CD4-positive, alpha-beta T cell treated with Interferon gamma for 1 hour (primary cell): ENCODE data around the gene ENDOV.

Source experiments
- DNase-seq: peaks from one replicate; pipeline ENCODE4 v3.0.0-alpha.2; 2020

ENDOV gene

DNA sequence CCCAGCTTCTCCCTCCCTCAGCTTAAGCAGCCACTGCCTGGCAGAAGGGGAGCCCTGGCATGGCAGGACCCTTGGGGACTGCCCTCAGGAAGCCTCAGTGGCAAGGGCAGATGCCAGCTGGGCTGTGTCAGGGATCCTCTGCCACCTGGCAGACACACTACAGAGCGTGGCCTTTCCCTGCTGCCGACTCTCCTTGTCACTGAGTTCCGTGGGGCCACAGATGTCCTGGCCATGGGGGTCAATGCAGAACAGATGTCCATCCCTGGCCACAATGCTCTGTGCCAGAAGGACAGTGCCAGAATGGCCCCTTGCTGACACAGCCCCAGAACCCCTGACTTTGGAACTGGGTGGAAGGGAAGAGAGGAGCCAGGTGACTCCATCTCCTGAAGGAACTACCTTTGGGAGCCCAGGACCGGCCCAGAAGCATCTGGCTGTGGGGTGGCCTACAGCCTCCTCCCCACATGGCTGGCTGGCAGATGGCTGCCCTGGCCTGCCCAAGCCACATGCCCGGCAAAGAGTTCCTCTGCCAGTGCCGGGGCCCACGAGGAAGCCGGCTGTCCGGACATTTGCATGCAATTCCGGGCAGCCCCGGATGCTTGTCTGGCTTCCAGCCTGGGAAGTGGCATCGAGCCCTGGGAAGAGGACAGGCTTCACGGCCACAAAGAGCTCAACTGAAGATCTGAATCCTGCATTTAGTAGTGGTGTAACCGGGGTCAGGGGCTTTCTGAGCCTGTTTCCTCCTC lies 37.4 kb downstream of the ENDOV start:
- DNase-seq = no peak

DNA sequence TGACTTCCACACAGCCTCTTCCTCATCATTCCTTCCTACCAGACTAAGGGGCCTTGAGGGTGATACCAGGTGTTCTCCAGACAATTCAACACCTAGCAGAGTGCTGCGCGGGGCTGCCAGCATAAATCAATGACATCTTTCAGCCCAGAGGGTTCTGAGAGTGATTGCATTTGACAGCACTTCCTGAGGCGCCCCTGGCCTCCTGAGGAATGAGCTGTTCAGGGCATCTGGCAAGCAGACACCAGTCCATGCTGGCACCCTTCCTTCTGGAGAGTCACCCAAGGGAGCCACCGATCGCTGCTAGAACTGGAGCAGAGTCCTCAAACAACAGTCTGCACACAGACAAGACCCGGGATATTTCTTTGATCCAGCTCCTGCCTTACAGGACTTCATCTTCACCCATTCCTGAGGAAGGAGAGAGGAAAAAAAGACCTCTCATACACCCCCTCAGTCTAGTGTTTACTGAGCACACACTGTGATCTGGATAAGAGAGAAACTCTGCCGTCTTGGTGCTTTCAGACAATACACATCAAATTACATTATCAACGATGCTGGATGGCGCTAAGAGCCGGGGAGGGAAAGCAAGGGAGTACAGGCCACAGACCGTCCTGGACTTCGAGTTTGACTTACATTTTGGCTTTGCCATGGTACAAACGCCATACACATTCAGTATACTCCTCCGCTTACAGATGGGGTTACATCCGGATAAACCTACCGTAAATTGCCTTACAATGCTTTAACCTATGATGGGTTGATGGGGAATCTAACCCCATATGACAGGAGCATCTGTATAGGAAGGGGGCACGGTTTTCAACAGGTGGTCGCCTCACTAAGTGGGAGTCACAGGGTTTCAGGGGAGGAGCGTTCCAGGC lies 38.4 kb downstream of the ENDOV start:
- DNase-seq = no peak

DNA sequence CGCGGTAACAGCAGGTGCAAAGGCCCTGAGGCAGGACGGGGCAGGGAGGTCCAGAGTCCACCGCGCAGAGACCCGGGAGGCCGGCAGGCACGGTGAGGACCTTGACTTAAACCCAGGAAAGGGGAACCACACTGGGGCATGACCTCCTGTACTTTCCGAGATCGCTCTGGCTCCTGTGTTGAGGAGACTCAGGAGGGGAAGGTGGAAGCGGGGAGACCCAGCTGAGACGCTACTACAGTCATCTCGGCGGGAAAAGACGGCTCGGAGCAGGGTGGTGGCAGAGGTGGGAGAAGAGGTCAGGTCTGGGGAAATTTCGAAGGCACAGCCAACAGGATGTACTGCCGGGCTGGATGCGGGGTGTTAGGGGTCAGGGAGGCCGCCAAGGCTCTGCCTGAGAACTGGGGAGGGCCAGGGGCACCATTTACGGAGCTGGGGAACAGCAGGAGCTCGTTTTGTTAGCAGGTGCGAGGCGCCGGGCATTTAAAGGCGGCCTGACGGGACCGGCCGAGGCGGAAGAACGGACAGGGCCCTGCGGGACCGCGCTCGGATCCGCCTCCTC lies 39.1 kb downstream of the ENDOV start:
- DNase-seq = no peak

DNA sequence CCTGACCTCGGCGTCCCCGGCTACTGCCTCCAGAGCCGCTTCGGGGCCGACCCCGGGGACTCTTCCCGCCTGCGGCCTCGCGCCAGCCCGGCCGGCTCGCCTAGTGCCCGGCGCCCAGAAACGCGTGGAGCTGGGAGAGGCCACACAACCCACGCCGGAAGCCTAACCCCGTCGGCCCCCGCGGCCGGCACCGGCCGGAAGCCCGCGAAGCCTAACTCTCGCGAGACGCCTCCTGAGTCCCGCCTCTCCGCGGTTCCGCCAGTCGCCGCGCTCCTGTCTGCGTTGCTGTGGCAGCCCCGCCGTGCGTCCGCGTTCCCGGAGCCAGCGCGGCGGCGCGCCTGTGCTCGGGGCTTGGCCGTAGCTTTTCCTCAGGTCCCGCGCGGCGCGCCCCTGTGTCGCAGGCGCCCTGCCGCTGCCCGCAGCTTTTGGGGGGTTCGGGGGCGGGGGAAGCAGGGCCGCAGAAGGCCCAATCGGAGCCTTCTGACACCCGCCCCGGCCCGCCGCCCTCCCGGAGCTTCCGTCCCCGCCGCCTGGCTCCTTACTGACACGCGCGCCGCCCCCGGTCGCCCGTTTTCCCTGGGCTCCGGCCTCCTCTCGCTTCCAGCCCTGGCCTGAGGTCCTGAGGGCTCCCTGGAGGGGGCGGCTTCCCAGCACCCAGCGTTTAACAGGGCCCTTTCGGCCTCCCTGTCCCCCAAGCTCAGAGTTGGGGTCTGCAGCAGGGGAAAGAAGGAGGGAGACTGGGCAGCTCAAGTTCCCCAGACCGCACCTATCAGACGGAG lies 39.8 kb downstream of the ENDOV start:
- DNase-seq = peak; percentile 95

DNA sequence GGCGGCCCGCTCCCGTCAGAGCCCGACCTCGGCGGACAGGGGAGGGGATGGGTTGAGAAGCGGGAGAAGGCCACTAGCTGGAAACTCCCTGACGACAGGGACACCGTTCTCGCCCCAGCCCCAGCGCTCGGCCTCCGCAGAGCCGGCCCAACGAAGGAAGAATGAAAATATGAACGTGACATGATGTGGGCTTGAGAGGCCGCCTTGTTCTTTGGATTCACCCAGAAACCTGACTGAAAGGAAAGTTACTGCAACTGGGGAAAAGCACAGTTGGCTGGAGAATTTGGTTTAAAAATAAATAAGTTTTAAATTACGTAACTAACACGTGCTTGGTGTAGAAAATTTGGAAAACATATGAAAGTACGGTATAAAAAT lies 40.4 kb downstream of the ENDOV start:
- peak; percentile 54 for DNase-seq

DNA sequence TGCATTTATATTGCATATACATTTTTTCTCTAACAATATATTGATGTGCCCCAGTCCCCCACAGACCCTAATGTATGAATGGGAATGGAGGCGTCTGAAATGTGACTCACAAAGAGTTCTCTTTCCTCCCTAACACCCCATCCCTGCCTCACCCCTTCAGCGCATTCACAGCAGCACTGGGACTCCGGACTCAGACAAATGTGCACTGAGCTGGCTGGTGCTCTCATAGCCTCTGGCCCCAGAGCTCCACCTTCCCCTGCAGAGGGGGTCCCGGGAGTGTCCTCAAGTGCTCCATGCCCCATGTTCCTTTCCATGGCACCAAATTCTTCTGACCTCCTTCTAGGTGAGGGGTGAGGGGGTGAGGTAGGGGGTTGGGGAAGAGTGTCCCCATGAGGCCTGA lies 40.8 kb downstream of the ENDOV start:
- no peak for DNase-seq

DNA sequence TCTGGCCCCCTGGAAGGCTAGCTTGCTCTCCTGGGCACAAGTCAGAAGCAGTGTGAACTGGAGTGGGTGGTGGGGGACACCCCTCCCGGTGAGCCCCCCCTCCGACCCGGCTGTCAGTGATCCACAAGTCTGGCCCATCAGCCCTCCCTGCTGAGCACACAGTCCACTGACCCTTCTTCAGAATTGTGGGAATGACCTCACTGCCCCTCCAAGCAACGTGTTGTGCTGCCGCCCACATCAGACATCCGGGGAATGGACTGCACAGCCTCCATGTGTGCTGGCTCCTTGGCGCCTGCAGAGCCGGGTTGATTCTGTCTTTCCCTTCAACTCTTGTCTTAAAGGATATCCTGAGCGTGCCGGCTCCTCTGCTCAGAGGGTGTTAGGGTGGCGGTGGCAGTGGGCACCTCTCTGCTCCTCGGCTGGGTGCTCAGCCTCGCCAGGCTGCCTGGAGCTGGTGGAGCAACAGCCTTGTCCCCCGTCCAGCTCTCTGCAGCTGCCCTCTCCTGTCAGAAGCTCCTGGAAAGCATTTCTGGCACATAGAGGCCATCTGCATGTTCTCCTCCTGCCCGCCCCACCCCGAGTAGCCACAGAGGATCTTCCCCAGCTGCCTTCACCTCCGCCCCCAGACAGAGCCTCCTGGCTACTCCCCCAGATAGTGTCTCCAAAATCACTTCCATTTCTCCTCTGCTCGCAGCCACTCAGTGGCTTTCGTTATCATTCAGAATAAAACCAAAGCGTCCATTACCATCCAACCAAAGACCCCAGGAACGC lies 41.7 kb downstream of the ENDOV start:
- no peak for DNase-seq

DNA sequence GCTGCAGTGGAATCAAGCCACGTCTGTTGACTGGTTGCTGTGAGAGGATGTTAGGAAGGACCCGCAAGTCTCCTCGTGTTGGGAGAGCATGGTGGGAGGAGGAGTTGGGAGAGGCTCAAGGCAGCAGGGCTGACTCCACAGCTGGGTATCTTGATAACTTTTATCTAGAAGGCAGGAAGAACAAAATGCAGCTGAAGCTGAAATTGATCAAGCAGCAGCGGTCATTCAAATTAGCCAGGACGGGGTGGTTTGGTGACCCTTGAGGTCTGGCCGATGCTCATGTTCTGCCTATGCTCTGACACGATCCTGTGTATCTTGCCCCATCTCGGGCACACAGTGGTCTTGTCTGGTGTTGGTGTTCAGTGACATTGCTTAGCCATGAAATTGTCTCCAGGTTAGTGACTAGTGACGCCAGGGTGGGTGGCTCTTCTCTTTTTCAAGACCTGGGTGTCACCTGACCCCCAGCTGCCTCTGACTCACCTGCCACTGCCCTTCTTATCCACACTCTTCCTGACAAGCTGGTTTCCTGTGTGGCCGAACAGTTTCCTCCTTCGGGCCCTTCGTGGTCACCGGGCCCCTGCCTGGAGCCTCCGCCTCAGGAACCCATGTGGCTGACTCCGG lies 42.4 kb downstream of the ENDOV start:
- DNase-seq = peak; percentile 18

DNA sequence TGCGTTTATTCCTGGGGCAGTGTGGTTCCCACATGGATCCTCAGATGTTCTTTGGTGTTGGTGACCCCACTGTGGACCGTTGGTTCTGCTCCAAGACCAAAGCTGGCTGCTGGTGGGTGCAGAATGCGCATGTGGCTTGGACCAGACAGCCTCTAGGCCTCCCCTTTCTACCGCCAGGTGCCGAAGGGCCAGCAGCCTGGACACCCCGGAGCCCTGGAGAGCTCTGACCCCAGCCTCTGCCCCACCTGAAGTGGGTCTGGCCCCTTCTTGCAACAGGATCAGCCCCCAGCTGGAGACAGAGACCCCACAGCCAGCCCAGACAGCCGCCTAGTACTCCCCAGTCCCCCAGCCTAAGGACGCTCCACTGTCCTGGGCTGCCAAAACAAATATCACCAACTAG lies 43.0 kb downstream of the ENDOV start:
- DNase-seq = no peak

DNA sequence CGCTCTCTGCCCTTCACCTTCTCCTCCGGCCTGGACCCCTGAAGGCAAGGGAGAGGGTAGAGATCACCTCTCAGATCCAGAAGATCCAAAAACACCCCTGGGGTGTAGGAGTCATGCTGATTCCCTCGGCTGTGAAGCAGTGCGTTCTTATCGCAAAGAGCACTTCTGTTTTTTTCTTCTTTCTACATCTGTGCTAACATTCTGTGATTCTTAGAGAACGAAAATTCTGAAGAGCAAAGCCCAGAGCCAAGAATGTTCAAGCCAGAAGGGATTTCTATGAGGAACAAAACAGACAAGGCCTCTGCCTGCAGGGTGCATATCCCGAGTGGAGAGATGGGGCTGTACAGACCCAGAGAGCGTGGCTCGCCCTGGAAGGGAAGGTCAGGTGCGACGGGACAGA lies 44.3 kb downstream of the ENDOV start:
- no peak for DNase-seq

DNA sequence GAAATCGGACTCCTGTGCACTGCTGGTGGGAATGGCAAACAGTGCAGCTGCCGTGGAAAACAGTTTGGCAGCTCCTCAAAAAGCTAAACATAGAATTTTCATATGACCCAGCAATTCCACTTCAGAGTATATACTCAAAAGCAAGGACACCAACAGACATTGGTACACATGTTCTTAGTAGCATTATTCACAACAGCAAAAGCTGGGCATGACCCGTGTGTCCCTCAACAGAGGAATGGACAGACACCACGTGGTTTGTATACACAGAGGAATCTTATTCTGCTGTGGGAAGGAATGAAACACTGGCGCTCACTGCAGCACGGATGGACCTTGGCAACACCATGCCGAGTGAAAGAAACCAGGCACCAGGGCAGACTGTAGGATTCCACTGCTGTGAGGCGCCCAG lies 45.5 kb downstream of the ENDOV start:
- DNase-seq = no peak

DNA sequence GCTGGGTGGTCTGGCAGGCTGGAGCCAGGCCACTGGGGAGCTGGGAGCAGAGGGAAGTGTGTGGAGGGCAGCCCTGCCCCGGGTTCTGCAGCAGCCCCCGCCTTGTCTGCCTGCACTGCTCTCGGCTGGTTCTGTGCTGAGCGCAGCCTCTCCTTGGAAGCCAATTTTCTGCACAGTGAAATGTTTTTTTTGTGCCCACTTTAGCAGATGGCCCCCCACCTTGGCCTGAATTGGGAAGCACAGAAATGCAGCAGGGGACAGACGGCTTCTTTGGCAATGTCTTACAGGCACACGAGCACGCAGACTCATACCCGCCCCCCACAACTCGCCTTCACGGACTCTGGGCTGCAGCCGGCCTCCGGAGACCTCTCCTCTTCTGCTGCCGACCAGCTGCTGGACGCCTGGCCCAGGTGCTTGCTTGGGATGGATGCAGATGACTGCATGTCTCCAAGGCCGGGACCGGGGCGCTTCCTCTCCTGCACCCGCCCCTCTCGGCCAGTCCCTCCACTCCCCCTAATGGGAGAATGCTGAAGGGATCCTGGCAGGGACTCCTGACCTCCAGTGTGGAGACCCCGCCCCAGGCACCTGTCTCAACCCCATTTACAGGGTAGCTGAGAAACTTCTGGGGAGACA lies 46.7 kb downstream of the ENDOV start:
- no peak for DNase-seq

DNA sequence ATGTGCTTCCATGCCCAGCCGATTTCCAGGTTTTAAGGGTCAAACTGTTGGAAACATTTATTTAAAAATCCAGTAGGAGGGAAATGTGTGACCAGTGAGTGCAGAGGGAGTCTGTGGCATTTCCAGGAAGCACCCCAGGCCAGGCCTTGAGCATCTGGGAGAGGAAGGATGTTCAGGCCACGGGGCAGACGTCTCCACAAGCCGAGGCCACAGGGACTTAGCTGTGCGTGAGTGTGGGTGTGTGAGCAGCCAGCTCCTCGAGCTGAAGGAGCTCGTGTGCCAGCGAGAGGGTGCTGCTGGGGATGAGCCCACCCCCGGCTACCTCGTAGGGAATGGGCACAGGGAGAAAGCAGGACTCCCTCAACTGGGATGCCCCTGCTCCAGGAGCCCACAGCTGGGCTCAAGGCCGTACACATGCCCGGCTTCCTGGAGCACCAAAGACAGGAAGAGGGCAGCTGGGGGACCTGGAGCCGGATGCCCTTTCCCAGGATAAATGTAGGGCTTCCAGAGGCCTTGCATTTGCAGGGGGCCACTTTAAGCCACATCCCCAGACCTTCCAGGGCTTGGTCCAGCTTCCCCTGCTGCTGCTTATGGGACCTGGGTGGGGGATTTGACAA lies 48.9 kb downstream of the ENDOV start:
- no peak for DNase-seq

DNA sequence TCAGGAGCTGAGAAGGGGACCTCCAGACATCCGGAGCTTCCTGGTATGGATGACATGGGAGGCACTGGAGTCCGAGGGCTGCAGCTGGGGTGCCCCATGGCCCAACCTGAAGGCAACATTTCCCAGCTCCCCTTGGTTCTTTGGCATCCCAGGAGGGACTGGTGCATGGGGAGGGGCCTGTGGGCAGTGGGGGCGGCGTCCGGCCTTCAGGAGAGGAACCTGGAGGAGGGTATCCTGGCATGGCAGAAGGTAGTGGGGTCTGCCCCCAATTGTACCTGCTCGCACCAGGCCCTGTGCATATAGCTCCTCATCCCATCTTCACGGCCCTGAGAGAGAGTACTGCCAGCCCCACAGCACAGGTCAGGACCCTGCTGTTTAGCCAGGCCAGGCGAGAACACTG lies 49.5 kb downstream of the ENDOV start:
- no peak for DNase-seq

DNA sequence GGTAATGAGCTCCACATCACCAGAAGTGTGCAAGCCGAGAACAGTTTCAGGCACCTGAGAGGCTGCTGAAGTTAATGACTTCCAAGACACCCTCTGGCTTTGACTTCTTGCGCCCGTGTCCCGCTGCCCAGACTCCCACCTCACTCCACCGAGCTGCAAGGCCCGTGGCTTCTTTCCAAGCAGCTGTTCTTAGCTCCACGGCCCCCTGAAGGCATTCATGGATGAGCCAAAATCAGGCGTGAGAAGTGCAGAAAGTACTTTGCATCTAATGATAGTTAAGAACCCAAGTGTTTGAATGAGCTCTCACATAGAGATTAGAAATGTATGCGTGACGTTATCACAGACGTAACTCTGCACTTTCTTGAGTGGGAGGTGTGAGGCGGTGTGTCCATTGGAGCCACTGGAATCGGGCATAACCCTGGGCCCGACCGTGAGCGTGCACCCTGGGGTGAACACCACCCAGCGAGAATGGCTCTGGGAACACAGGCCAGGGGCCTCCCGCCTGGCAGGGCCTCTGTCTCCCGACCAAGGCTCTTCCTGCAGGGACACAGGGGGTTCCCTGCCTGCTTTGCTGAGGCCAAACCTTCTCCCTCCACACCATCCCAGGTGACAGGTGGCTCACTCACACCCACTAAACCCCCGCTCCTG lies 50.5 kb downstream of the ENDOV start:
- no peak for DNase-seq

DNA sequence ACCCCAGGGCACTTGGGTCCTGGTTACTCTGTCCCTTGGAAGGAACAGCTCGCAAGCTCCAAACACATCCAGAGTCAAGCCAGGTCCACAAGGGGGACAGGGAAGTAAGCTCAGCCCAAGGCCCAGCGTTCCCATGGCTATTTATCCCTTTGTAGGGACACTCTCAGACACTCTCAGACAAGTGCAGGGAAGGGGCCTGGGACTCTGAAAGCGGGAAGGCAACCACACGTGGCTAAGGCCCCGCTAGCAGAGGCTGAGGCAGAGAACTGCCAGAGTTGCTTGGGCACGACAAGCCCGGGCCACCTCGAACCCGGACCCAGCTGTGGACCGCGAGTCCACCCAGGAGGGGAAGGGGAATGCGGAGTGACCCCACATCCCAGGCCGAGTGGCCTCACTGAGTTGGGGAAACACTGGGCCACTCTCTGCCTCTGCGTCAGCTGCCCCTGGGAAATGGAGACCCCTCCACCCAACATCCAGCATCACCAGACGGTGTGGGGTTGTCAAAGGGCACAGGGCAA lies 51.3 kb downstream of the ENDOV start:
- no peak for DNase-seq

DNA sequence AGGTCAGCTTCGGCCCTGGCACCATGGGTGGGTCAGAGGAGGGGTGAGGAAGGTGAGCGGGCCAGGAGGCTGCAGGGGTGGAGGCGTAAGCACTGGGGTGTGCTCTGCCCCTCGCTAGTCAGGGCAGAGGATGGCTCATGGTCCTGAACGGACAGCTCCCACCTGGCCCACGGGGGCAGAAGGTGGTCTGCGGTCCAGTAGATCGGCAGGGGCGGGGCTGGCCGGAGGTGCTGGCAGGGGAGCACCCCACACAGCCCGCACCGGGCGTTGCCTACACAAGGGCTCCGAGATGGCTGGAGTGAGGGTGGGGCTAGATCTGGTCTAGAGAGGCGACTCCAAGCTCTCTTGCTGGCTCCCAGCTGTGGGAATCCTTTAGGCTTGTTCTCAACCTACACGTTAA lies 53.3 kb downstream of the ENDOV start:
- DNase-seq = no peak

DNA sequence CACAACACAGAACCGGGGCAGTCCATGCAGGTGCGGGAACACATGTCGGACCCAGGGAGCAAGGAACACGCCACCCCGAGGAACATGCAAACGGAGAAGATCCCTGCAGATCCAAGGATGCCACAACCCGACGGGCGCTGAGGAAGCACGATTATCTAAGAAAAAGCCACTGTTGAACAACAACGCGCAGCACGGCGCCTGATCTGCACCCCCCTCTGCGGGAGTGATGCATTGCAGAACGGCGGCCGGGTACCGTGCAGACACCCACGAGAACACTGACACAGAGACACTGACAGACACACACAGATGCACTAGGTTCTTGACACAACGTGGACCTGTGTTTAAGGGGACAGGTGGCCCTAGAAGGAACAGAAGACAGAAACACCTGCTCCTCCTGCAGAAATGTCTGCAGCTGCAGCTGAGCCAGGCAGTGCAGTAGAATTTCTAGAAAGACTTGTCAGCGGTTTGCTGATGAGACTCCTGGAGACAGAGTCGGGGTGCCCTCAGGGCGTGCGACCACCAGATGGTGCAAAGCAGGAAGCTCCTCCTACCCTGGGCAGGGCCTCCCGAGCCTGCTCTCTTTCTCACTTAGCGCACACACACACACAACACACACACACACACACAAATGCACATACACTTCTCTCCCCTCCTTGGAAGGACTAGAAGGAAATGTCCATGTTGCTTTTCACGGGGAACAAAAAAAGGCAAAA lies 54.0 kb downstream of the ENDOV start:
- DNase-seq = no peak

DNA sequence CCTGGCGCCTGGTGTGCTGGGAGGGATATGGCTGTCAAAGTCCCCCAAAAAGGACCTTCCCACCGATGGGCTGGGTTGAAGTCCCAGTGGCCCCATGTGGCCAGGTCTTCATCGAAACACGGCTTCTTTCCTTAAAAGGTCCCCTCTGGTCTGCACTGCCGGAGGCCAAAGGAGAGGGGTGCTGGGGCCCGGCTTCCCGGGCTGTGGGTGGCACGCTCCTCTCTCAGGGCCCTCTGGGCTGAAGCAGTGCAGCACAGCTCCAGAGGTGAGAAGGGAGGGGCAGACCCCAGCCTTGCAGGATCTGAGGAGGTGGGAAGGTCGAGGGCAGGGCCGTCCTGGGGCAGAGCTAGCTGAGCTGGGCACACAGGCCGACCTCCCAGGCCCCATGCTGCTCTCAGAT lies 54.7 kb downstream of the ENDOV start:
- DNase-seq = no peak

DNA sequence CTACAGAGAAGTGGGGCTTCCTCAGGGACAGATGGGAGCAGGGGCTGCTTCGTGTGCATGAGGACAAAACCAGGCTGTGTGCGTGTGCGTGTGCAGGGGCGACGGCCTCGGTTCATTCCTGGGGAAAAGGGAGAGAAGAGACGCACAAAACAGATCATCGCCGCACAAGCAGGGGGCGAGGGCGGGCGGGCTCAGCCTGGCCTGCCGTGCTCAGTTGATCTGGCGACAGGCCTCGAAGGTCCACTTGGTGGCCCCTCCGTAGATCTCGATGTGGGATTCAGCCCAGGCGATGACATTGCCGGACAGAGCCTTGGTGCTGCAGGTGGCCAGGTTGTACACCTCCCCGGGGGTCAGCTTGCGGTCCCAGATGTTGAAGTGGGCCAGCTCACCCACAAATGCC lies 55.6 kb downstream of the ENDOV start:
- no peak for DNase-seq
